Activated CD4-positive, alpha-beta T cell treated with anti-CD3 and anti-CD28 coated beads, Interleukin-2, Interleukin-4, amounts not matched to agents 100 ng/mL and 50 ng/mL, durations not matched to agents 16 hours and 8 hours (primary cell): ENCODE measurements around the gene TAF11L10.
"Not testable (repeated sequence)": the region's sequence is repeated elsewhere in the genome, so short reads cannot be mapped to it uniquely, and the experiment has no call there.

Experiments used
- DNase-seq: peaks from one replicate; pipeline ENCODE4 v3.0.0-alpha.2; 2020; ENCODE audit warnings: low spot score

The TAF11L10 gene

DNA sequence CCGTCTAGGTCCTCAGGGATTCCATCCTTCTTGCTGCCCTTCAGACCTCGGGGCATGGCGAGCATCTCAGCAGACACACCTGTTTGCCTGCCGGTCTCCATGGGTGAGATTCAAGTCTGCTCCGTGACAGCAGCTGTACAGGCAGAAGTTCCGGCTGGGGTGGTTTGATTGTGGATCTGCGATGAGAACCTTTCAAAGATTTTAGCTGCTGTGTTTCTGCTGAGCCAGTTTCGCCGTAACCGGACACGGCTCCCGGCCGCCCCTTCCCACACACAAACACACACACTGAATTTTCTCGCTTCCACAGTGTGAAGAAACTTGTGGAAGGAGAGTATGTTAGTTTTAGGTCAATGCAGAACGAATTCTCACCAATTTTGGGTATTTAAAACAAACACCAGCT, at the start of gene TAF11L10:
TSS of gene TAF11L10 (minus strand) at position 101 of the 400 bp plus-strand sequence.
- DNase-seq = not testable (repeated sequence)

DNA sequence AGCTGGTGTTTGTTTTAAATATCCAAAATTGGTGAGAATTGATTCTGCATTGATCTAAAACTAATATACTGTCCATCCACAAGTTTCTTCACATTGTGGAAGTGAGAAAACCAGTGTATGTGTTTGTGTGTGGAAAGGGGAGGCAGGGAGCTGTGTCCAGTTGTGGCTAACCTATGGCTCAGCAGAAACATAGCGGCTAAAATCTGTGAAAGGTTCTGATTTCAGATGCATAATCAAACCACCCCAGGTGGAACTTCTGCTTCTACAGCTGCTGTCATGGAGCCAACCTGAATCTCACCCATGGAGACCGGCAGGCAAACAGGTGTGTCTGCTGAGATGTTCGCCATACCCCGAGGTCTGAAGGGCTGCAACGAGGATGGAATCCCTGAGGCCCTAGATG, 36.5 kb upstream of the TAF11L10 start, which contains the start of gene TAF11L14:
TSS of gene TAF11L14 (plus strand) at position 301 of the 400 bp plus-strand sequence.
- no peak for DNase-seq

DNA sequence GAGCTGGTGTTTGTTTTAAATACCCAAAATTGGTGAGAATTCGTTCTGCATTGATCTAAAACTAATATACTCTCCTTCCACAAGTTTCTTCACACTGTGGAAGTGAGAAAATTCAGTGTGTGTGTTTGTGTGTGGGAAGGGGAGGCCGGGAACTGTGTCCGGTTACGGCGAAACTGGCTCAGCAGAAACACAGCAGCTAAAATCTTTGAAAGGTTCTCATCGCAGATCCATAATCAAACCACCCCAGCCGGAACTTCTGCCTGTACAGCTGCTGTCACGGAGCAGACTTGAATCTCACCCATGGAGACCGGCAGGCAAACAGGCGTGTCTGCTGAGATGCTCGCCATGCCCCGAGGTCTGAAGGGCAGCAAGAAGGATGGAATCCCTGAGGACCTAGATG, 34.2 kb upstream of the TAF11L10 start, which contains the start of gene TAF11L13:
TSS of gene TAF11L13 (plus strand) at position 301 of the 400 bp plus-strand sequence.
- DNase-seq = not testable (repeated sequence)

DNA sequence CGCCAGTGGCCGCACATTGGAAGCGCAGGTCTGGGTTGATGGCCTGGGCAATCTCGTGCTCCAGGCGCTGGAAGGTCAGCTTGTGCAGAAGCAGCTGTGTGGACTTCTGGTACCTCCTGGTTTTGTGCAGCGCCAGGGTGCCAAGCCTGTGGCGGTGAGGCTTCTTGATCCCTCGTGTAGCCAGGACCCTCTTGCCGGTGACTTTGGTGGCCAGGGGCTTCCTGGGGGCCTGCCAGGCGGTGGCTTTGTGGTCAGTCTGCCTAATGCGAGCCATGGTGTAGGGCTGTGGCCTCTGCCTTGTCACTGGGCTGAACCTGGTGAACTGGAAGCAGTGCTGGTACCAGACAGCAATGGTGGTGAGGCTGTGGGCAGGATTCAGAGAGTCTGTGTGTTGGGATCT, 28.1 kb upstream of the TAF11L10 start:
- no peak for DNase-seq

DNA sequence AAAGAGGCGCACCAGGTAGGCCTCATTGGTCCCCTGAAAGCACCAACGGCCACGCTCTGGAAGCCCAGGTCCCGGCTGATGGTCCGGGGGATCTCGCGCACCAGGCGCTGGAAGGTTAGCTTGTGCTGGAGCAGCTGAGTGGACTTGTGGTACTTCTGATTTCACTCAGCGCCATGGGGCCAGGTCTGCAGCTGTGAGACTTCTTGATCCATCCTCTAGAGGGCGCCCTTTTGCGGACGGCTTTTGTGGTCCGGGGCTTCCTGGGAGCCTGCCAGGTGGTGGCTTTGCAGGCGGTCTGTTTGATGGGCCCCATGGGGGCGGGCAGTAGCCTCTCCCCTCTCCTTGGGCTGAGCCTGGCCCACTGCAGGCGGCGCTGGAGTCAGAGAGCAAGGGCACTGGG, 23.0 kb upstream of the TAF11L10 start:
- DNase-seq = no peak

DNA sequence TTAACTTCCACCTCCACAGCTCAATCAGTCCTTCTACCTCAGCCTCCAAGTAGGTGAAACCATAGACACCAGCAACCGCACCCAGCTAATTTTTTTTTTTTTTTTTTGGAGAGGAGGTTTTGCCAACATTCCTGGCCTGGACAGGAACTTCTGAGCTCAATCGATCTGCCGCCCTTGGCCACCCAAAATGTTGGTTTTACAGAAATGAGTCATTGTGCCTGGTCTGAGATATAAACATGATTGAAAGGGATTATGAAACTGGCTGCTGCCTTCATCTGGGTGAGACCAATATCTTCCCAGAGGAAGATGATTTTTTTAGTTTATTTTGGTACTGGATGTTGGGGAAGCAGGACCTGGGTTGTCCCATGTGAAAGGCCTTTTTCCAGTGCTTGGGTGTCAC, 21.7 kb upstream of the TAF11L10 start:
- DNase-seq = no peak

DNA sequence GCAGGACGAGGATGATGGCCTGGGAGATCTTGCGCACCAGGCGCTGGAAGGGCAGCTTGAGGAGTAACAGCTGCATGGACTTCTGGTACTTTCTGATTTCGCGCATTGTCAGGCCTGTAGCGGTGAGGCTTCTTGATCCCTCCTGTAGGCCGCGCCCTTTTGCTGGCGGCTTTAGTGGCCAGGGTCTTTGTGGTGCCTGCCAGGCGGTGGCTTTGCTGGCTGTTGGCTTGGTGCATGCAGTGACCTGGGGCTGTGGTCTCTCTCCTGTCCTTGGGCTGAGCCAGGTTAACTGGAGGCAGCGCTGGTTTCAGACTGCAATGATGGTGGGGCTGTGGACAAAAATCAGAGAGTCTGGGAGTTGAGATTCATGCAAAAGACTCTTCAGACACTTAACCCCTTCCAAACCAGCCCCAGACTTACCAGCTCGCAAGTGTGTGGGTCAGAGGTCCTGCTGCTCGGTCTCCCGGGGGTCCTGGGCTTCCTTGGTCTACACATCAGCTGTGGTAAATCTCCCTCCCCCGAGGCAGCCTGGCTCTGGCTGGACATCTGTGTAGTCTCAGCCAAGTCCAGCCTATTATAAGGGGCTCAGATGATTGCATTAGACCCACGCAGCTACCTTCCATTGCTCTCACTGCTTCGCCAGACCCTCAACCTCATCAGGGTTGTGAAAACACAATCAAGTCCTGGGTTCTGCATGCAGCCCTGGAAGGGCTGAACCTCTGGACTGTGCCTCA, 17.4 kb upstream of the TAF11L10 start:
- DNase-seq = no peak

DNA sequence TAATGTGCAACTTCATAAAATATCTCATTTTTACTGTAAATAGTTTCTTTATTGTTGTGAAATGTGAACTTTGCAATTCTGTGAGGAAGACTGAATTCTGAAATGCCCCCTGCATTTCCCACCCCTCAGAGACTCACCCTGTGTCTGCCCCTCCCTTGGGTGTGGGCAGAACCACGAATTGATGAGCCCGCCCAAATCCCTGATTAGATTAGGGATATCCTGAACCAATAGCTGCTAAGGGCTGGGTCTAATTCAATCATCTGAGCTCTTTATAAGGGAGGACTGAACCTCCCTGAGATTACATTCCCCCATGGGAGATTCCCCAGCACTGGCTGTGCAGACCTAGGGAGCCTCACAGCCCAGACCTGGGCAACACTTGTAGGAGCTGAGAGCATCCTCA, 12.5 kb upstream of the TAF11L10 start, which contains the start of gene TAF11L12:
TSS of gene TAF11L12 (plus strand) at position 301 of the 400 bp plus-strand sequence.
- DNase-seq = not testable (repeated sequence)

DNA sequence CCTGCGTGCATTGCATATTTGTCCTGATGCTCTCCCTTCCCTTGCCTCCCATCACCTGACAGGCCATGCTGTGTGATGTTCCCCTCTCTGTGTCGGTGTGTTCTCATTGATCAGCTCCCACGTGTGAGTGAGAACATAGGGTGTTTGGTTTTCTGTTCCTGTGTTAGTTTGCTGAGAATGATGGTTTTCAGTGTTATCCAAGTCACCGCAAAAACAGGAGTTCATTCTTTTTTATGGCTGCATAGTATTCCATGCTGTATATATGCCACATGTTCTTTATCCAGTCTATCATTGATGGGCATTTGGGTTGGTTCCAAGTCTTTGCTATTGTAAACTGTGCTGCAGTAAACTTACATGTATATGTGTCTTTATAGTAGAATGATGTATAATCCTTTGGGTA, 9.8 kb upstream of the TAF11L10 start:
- not testable (repeated sequence) for DNase-seq

DNA sequence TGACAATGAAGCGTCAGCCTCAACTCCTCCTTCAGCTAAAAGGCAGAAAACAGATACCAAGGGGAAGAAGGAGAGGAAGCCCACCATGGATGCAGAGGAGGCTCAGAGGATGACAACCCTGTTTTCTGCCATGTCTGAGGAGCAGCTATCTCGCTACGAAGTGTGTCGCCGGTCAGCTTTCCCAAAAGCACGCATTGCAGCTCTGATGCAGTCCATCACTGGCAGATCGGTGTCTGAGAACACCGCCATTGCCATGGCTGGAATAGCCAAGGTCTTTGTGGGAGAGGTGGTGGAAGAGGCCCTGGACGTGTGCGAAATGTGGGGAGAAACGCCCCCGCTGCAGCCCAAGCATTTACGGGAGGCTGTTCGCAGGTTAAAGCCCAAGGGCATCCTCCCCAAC, 7.3 kb upstream of the TAF11L10 start:
- DNase-seq = no peak

DNA sequence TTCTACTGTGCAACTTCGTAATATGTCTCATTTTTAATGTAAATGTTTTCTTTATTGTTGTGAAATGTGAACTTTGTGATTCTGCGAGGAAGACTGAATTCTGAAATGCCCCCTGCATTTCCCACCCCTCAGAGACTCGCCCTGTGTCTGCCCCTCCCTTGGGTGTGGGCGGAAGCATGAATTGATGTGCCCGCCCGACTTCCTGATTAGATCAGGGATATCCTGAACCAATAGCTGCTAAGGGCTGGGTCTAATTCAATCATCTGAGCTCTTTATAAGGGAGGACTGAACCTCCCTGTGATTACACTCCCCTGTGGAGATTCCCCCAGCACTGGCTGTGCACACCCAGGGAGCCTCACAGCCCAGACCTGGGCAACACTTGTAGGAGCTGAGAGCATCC, 6.3 kb upstream of the TAF11L10 start, which contains the start of gene TAF11L11:
TSS of gene TAF11L11 (plus strand) at position 304 of the 400 bp plus-strand sequence.
- DNase-seq = not testable (repeated sequence)

DNA sequence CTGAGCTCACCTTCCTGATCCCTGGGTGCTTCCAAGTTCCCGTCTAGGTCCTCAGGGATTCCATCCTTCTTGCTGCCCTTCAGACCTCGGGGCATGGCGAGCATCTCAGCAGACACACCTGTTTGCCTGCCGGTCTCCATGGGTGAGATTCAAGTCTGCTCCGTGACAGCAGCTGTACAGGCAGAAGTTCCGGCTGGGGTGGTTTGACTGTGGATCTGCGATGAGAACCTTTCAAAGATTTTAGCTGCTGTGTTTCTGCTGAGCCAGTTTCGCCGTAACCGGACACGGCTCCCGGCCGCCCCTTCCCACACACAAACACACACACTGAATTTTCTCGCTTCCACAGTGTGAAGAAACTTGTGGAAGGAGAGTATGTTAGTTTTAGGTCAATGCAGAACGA, 3.4 kb downstream of the TAF11L10 start, which contains the start of gene TAF11L9:
TSS of gene TAF11L9 (minus strand) at position 140 of the 400 bp plus-strand sequence.
- DNase-seq = not testable (repeated sequence)

DNA sequence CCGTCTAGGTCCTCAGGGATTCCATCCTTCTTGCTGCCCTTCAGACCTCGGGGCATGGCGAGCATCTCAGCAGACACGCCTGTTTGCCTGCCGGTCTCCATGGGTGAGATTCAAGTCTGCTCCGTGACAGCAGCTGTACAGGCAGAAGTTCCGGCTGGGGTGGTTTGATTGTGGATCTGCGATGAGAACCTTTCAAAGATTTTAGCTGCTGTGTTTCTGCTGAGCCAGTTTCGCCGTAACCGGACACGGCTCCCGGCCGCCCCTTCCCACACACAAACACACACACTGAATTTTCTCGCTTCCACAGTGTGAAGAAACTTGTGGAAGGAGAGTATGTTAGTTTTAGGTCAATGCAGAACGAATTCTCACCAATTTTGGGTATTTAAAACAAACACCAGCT, 6.8 kb downstream of the TAF11L10 start, which contains the start of gene TAF11L8:
TSS of gene TAF11L8 (minus strand) at position 101 of the 400 bp plus-strand sequence.
- DNase-seq = not testable (repeated sequence)

DNA sequence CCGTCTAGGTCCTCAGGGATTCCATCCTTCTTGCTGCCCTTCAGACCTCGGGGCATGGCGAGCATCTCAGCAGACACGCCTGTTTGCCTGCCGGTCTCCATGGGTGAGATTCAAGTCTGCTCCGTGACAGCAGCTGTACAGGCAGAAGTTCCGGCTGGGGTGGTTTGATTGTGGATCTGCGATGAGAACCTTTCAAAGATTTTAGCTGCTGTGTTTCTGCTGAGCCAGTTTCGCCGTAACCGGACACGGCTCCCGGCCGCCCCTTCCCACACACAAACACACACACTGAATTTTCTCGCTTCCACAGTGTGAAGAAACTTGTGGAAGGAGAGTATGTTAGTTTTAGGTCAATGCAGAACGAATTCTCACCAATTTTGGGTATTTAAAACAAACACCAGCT, 12.0 kb downstream of the TAF11L10 start, which contains the start of gene TAF11L7:
TSS of gene TAF11L7 (minus strand) at position 101 of the 400 bp plus-strand sequence.
- DNase-seq = not testable (repeated sequence)
